Keratinocyte (primary cell): ENCODE results near the gene SND1. TPM values are rescaled to one million over a fixed set of nuclear protein-coding genes. Genes with fewer than 3 reads are reported as not detected.

Source experiments
- DNase-seq: peaks from one replicate; pipeline ENCODE4 v3.0.0-alpha.2; 2011; ENCODE audit warnings: low read depth, missing footprints, low spot score
- FAIRE-seq: peaks from 2 replicates; lab custom pipeline; 2011; peaks lifted over from hg19 to GRCh38; lab: Jason Lieb, UNC
- H2AFZ ChIP-seq: 2 replicates; pipeline ENCODE4 v1.6.0; 2012; ENCODE audit warnings: low read length, control low read depth, inconsistent platforms; ENCODE audit not compliant: control insufficient read depth
- H3K27ac ChIP-seq: 2 replicates; pipeline ENCODE4 v1.5.1; 2011; ENCODE audit warnings: low read length; ENCODE audit not compliant: control insufficient read depth, insufficient read depth
- H3K27me3 ChIP-seq: 3 replicates; pipeline ENCODE4 v1.6.0; 2011; ENCODE audit warnings: low read length; ENCODE audit not compliant: control insufficient read depth, insufficient read depth; ENCODE audit errors: extremely low read depth
- H3K36me3 ChIP-seq, 2 experiments: 2 replicates in 1 of 2; 3 replicates in 1 of 2; pipeline ENCODE4 v1.5.1; 2011; ENCODE audit warnings: low read length in 2 of 2, mild to moderate bottlenecking in 1 of 2; ENCODE audit not compliant: control insufficient read depth in 2 of 2, insufficient read depth in 2 of 2; ENCODE audit errors: extremely low read depth in 1 of 2
- H3K4me1 ChIP-seq: 3 replicates; pipeline ENCODE4 v1.5.1; 2011; ENCODE audit warnings: low read length; ENCODE audit not compliant: control insufficient read depth, insufficient read depth; ENCODE audit errors: extremely low read depth
- H3K4me2 ChIP-seq: 3 replicates; pipeline ENCODE4 v1.6.0; 2011; ENCODE audit warnings: low read depth, low read length; ENCODE audit not compliant: control insufficient read depth, insufficient read depth; ENCODE audit errors: extremely low read depth
- H3K4me3 ChIP-seq, 3 experiments: fragments of 200-600 bp in 1 of 3; sonication (generic) in 1 of 3; 2 replicates in 2 of 3; 3 replicates in 1 of 3; pipeline ENCODE4 v1.5.1; 2011 to 2016; ENCODE audit warnings: low read length in 3 of 3, mild to moderate bottlenecking in 3 of 3, control low read depth in 2 of 3, inconsistent platforms in 1 of 3, low read depth in 1 of 3, mixed read lengths in 1 of 3, mixed run types in 1 of 3, moderate library complexity in 1 of 3; ENCODE audit not compliant: control insufficient read depth in 2 of 3, insufficient read depth in 2 of 3; ENCODE audit errors: extremely low read depth in 1 of 3
- H3K79me2 ChIP-seq: 2 replicates; pipeline ENCODE4 v1.6.0; 2012; ENCODE audit warnings: low read length; ENCODE audit not compliant: control insufficient read depth, insufficient read depth
- H3K9ac ChIP-seq: 3 replicates; pipeline ENCODE4 v1.6.0; 2011; ENCODE audit warnings: low read length; ENCODE audit not compliant: control insufficient read depth, insufficient read depth; ENCODE audit errors: extremely low read depth
- H3K9me1 ChIP-seq: 3 replicates; pipeline ENCODE4 v1.6.0; 2011; ENCODE audit warnings: low read length; ENCODE audit not compliant: control insufficient read depth, insufficient read depth; ENCODE audit errors: extremely low read depth
- H3K9me3 ChIP-seq: 2 replicates; pipeline ENCODE4 v1.5.1; 2012; ENCODE audit warnings: low read depth, low read length; ENCODE audit not compliant: control insufficient read depth
- H4K20me1 ChIP-seq: 3 replicates; pipeline ENCODE4 v1.6.0; 2011; ENCODE audit warnings: low read length; ENCODE audit not compliant: control insufficient read depth, insufficient read depth; ENCODE audit errors: extremely low read depth
- CTCF ChIP-seq, 3 experiments: IDR thresholded peaks in 1 of 3; conservative IDR thresholded peaks in 1 of 3; optimal IDR thresholded peaks in 1 of 3; 2 replicates in 2 of 3; 3 replicates in 1 of 3; pipeline versions ENCODE3 to v1.5.1; 2011; ENCODE audit warnings: low read length in 3 of 3, mild to moderate bottlenecking in 3 of 3, moderate library complexity in 2 of 3, control low read depth in 1 of 3, inconsistent platforms in 1 of 3; ENCODE audit not compliant: insufficient read depth in 2 of 3; ENCODE audit errors: extremely low read depth in 1 of 3
- EZH2 ChIP-seq: IDR thresholded peaks from one replicate; pipeline ENCODE4 v1.6.1; 2012; ENCODE audit warnings: inconsistent platforms, mild to moderate bottlenecking, low read length, moderate library complexity
- dilution Hi-C: fragments of 300-500 bp; cut with MboI; formaldehyde crosslinking; loops from one replicate; pipeline ENCODE4 v1.7.0; 2020; ENCODE audit warnings: low sequenced_read_pairs; ENCODE audit not compliant: extremely low pct_ligation_motif_present
- polyA plus RNA-seq, 5 experiments: library from polyadenylated mRNA; depleted of rRNA in 3 of 5; stranded (reverse) in 3 of 5; stranded (forward) in 1 of 5; unstranded in 1 of 5; fragments of >200 nt; gene quantifications; 1 replicate in 1 of 5; 2 replicates in 3 of 5; 3 replicates in 1 of 5; pipeline versions ENCODE4 v1.2.1 to v1.2.3, GENCODE V29; 2011 to 2012; ENCODE audit warnings: missing spikeins in 2 of 5, low read depth in 1 of 5, low replicate concordance in 1 of 5

Gene SND1
- polyA plus RNA-seq, 1 donor (not counting 4 experiments of a cell fraction or from before 2014, with no cell fraction given), result 140 TPM

DNA sequence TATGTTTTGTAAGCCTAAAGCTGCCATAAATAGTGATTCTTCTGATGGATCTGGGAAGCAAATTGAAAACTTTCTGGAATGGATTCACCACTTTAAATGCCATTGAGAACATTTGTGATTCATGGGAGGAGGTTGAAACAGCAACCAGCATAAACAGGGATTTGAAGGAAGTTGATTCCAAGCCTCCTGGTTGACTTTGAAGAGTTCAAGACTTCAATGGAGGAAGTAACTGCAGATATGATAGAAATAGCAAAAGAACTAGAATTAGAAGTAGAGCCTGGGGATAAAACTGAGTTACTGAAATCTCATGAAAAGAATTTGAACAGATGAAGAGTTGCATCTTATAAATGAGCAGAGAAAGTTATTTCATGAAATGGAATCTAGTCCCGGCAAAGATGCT, 280.1 kb downstream of the SND1 start:
- Histone ChIP-seq H3K27ac (no peak overlapping the region), H3K36me3 (peaks cover 8 to 23% of the 10 kb centered on the region in 2 experiments), H3K9me1 (peaks cover 3% of the 10 kb centered on the region), H3K79me2 (peaks cover 4% of the 10 kb centered on the region), H3K27me3 (no peaks in the 10 kb centered on the region), H3K9ac (no peak overlapping the region), H3K4me1 (no peaks in the 10 kb centered on the region), H3K4me2 (no peak overlapping the region), H2AFZ (no peak overlapping the region), H4K20me1 (peaks cover 3% of the 10 kb centered on the region), H3K9me3 (no peaks in the 10 kb centered on the region), H3K4me3 (no peak overlapping the region)
- no peak for DNase-seq
- TF ChIP-seq CTCF (optimal IDR thresholded peaks at IDR 0.05 in 1 of 3, IDR thresholded peaks at IDR 0.05 in 1 of 3, conservative IDR thresholded peaks at IDR 0.05 in 1 of 3; ENCODE audit: extremely low read depth in 1 of 3, insufficient read depth in 2 of 3, low read length in 3 of 3) (no peak), EZH2 (no peak)
- FAIRE-seq, result no peak
- dilution Hi-C loops, result no loop called here

DNA sequence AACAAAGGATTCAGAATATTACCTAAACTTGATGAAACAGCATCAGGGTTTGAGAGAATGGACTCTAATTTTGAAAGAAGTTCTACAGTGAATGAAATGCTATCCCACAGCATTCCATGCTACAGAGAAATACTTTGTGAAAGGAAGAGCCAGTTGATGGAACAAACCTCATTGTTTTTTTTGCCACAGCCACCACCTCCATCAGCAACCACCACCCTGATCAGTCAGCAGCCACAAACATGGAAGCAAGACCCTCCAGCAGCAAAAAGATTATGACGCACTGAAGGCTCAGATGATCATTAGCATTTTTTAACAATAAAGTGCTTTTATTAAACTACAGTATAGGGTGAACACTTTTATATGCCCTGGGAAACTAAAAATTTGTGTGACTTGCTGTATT, 280.5 kb downstream of the SND1 start:
- H3K9me3 ChIP-seq, result no peaks in the 10 kb centered on the region
- no peak overlapping the region for H3K4me2 ChIP-seq
- H3K4me3 ChIP-seq, result no peak overlapping the region
- dilution Hi-C loops, result no loop called here
- H3K9me1 ChIP-seq, result no peaks in the 10 kb centered on the region
- no peak for FAIRE-seq
- peaks cover 8 to 23% of the 10 kb centered on the region in 2 experiments for H3K36me3 ChIP-seq
- no peaks in the 10 kb centered on the region for H3K79me2 ChIP-seq
- H3K4me1 ChIP-seq, result no peaks in the 10 kb centered on the region
- H3K27me3 ChIP-seq, result no peaks in the 10 kb centered on the region
- no peak overlapping the region for H2AFZ ChIP-seq
- no peak overlapping the region for H3K9ac ChIP-seq
- TF ChIP-seq EZH2 (no peak), CTCF (optimal IDR thresholded peaks at IDR 0.05 in 1 of 3, IDR thresholded peaks at IDR 0.05 in 1 of 3, conservative IDR thresholded peaks at IDR 0.05 in 1 of 3; ENCODE audit: extremely low read depth in 1 of 3, insufficient read depth in 2 of 3, low read length in 3 of 3) (no peak)
- DNase-seq, result no peak
- no peak overlapping the region for H3K27ac ChIP-seq
- no peaks in the 10 kb centered on the region for H4K20me1 ChIP-seq
